ENCODE data around the gene EGFL7.

Gene EGFL7

GRCh38 chr9:136645352-136645902 is 17.3 kb upstream of the EGFL7 start:
- DNase-seq = no peak

- DNase-seq = no peak
Measured at GRCh38 chr9:136645903-136646754, 16.6 kb upstream of the EGFL7 start.

- no peak for DNase-seq
Measured at GRCh38 chr9:136646827-136647711, 15.6 kb upstream of the EGFL7 start.

GRCh38 chr9:136648751-136649150 is 14.0 kb upstream of the EGFL7 start:
- DNase-seq = no peak

- no peak for DNase-seq
Measured at GRCh38 chr9:136650021-136650420, 12.7 kb upstream of the EGFL7 start.

- no peak for DNase-seq
Measured at GRCh38 chr9:136650648-136651047, 12.1 kb upstream of the EGFL7 start.

GRCh38 chr9:136651860-136652259 is 10.9 kb upstream of the EGFL7 start:
- no peak for DNase-seq

- no peak for DNase-seq
Measured at GRCh38 chr9:136653323-136654079, 9.2 kb upstream of the EGFL7 start.

- DNase-seq = no peak
Measured at GRCh38 chr9:136654820-136655535, 7.7 kb upstream of the EGFL7 start.

- no peak for DNase-seq
Measured at GRCh38 chr9:136655536-136656182, 7.1 kb upstream of the EGFL7 start.

- no peak for DNase-seq
Measured at GRCh38 chr9:136656183-136656738, 6.5 kb upstream of the EGFL7 start.

- peak; percentile 7 for DNase-seq
Measured at GRCh38 chr9:136656795-136657611, 5.7 kb upstream of the EGFL7 start.

- no peak for DNase-seq
Measured at GRCh38 chr9:136657974-136658848, 4.5 kb upstream of the EGFL7 start.

- DNase-seq = no peak
Measured at GRCh38 chr9:136658849-136659535, 3.7 kb upstream of the EGFL7 start.

GRCh38 chr9:136659861-136660784 is 2.6 kb upstream of the EGFL7 start:
- DNase-seq = no peak

GRCh38 chr9:136660971-136661550 is 1.7 kb upstream of the EGFL7 start:
- no peak for DNase-seq
